IPS-18a (cell line): ENCODE results near the gene PGAM5.
"Not testable (repeated sequence)": the region's sequence is repeated elsewhere in the genome, so short reads cannot be mapped to it uniquely, and the experiment has no call there.

Source experiments
- H3K27ac ChIP-seq: one replicate; pipeline ENCODE4 v1.5.1; 2013; ENCODE audit warnings: low read length
- H3K27me3 ChIP-seq: one replicate; pipeline ENCODE4 v1.6.1; 2013; ENCODE audit warnings: mild to moderate bottlenecking, low read length; ENCODE audit not compliant: control insufficient read depth, insufficient read depth
- H3K36me3 ChIP-seq: one replicate; pipeline ENCODE4 v1.6.1; 2013; ENCODE audit warnings: low read depth, low read length; ENCODE audit not compliant: control insufficient read depth
- H3K4me1 ChIP-seq: one replicate; pipeline ENCODE4 v1.6.1; 2013; ENCODE audit warnings: low read depth, low read length; ENCODE audit not compliant: control insufficient read depth
- H3K4me3 ChIP-seq: one replicate; pipeline ENCODE4 v1.5.1; 2013; ENCODE audit warnings: low read length
- H3K9ac ChIP-seq: one replicate; pipeline ENCODE4 v1.6.1; 2013; ENCODE audit warnings: mild to moderate bottlenecking, low read length, moderate library complexity
- H3K9me3 ChIP-seq: one replicate; pipeline ENCODE4 v1.6.1; 2013; ENCODE audit warnings: low read depth, low read length; ENCODE audit not compliant: control insufficient read depth

The PGAM5 gene

GRCh38 chr12:132740313-132740646 lies 29.6 kb downstream of the PGAM5 start:
- Histone ChIP-seq H3K9ac (no peak overlapping the region), H3K27me3 (no peaks in the 10 kb centered on the region), H3K36me3 (peaks cover 87% of the 10 kb centered on the region), H3K9me3 (no peaks in the 10 kb centered on the region), H3K4me1 (no peaks in the 10 kb centered on the region), H3K4me3 (no peak overlapping the region), H3K27ac (no peak overlapping the region)

GRCh38 chr12:132740652-132741051 lies 30.0 kb downstream of the PGAM5 start:
- Histone ChIP-seq H3K4me1 (no peaks in the 10 kb centered on the region), H3K4me3 (no peak overlapping the region), H3K27ac (no peak overlapping the region), H3K36me3 (peaks cover 87% of the 10 kb centered on the region), H3K27me3 (no peaks in the 10 kb centered on the region), H3K9me3 (no peaks in the 10 kb centered on the region), H3K9ac (no peak overlapping the region)

GRCh38 chr12:132741620-132742019 lies 31.0 kb downstream of the PGAM5 start:
- no peak overlapping the region for H3K9ac ChIP-seq
- no peaks in the 10 kb centered on the region for H3K9me3 ChIP-seq
- no peaks in the 10 kb centered on the region for H3K27me3 ChIP-seq
- H3K4me3 ChIP-seq: no peak overlapping the region
- H3K27ac ChIP-seq: no peak overlapping the region
- no peaks in the 10 kb centered on the region for H3K4me1 ChIP-seq
- H3K36me3 ChIP-seq: peaks cover 87% of the 10 kb centered on the region

GRCh38 chr12:132743831-132744230 lies 33.2 kb downstream of the PGAM5 start:
- Histone ChIP-seq H3K4me3 (no peak overlapping the region), H3K36me3 (peaks cover 94% of the 10 kb centered on the region), H3K27me3 (no peaks in the 10 kb centered on the region), H3K27ac (no peak overlapping the region), H3K4me1 (no peaks in the 10 kb centered on the region), H3K9me3 (no peaks in the 10 kb centered on the region), H3K9ac (no peak overlapping the region)

- no peak overlapping the region for H3K4me3 ChIP-seq
- H3K4me1 ChIP-seq: no peaks in the 10 kb centered on the region
- H3K9ac ChIP-seq: no peak overlapping the region
- peaks cover 92% of the 10 kb centered on the region for H3K36me3 ChIP-seq
- no peaks in the 10 kb centered on the region for H3K9me3 ChIP-seq
- no peaks in the 10 kb centered on the region for H3K27me3 ChIP-seq
- H3K27ac ChIP-seq: no peak overlapping the region
Observed at GRCh38 chr12:132746613-132747012, 36.0 kb downstream of the PGAM5 start.

- peaks cover 89% of the 10 kb centered on the region for H3K36me3 ChIP-seq
- H3K27me3 ChIP-seq: no peaks in the 10 kb centered on the region
- H3K4me1 ChIP-seq: no peaks in the 10 kb centered on the region
- H3K9me3 ChIP-seq: no peaks in the 10 kb centered on the region
- no peak overlapping the region for H3K9ac ChIP-seq
- no peak overlapping the region for H3K27ac ChIP-seq
- no peak overlapping the region for H3K4me3 ChIP-seq
Observed at GRCh38 chr12:132747395-132747794, 36.8 kb downstream of the PGAM5 start.

- Histone ChIP-seq H3K27ac (no peak overlapping the region), H3K36me3 (peaks cover 89% of the 10 kb centered on the region), H3K4me3 (no peak overlapping the region), H3K9ac (no peak overlapping the region), H3K9me3 (no peaks in the 10 kb centered on the region), H3K4me1 (no peaks in the 10 kb centered on the region), H3K27me3 (no peaks in the 10 kb centered on the region)
Observed at GRCh38 chr12:132747896-132748295, 37.3 kb downstream of the PGAM5 start.

- no peaks in the 10 kb centered on the region for H3K4me1 ChIP-seq
- no peak overlapping the region for H3K27ac ChIP-seq
- H3K9me3 ChIP-seq: no peaks in the 10 kb centered on the region
- no peak overlapping the region for H3K9ac ChIP-seq
- peaks cover 88% of the 10 kb centered on the region for H3K36me3 ChIP-seq
- no peak overlapping the region for H3K4me3 ChIP-seq
- H3K27me3 ChIP-seq: no peaks in the 10 kb centered on the region
Observed at GRCh38 chr12:132748319-132748718, 37.7 kb downstream of the PGAM5 start.

GRCh38 chr12:132753670-132754069 lies 43.0 kb downstream of the PGAM5 start:
- H3K4me1 ChIP-seq, H3K27me3 ChIP-seq, H3K27ac ChIP-seq, H3K9me3 ChIP-seq, H3K4me3 ChIP-seq, H3K9ac ChIP-seq: not testable (repeated sequence)
- H3K36me3 ChIP-seq: peaks cover 53% of the 10 kb centered on the region

DNA sequence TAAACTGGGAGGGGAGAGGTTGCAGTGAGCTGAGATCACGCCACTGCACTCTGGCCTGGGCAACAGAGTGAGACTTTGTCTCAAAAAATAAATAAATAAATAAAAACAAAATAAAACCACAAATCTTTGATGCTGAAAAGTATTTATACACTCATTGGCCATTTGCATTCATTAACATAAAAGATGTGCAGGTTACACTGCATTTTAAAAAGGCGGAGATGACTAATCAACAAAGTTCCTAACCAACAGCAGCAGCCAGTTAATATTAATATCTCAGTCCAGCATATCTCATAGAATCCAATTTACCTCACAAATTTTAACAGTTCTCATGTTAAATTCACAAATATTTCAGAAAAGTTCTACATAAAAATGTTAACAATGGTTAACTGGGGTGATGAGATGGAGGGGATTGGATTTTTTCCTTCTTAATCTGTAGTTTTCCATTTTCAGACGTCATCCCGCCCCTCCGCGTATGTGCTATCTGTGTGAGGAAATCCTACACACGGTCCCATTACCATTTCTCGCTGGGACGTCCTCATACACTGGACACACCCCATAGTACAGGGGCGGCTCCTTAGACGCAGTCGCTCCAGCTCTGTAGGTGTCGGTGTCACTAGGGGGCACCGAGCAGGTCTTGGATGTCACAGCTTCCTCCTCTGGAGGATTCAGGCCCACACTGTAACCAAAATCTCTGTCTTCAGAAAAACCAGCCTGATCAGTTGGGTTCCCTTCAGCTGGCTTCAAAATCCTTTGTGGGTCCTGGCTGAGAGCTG lies 43.7 kb downstream of the PGAM5 start:
- Histone ChIP-seq H3K27me3 (no peaks in the 10 kb centered on the region), H3K36me3 (peaks cover 47% of the 10 kb centered on the region), H3K9me3 (no peaks in the 10 kb centered on the region), H3K4me3 (no peak overlapping the region), H3K9ac (no peak overlapping the region), H3K4me1 (no peaks in the 10 kb centered on the region), H3K27ac (no peak overlapping the region)

DNA sequence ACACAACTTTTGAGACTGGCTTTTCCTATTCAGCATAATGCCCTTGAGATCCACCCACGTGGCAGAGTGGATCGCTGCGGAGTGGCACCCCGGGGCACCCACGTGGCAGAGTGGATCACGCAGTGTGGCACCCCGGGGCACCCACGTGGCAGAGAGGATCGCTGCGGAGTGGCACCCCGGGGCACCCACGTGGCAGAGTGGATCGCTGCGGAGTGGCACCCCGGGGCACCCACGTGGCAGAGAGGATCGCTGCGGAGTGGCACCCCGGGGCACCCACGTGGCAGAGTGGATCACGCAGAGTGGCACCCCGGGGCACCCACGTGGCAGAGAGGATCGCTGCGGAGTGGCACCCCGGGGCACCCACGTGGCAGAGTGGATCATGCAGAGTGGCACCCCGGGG lies 48.2 kb downstream of the PGAM5 start:
- not testable (repeated sequence) for H3K27ac ChIP-seq, H3K27me3 ChIP-seq, H3K4me3 ChIP-seq, H3K9me3 ChIP-seq, H3K4me1 ChIP-seq, H3K9ac ChIP-seq
- H3K36me3 ChIP-seq: peaks cover 12% of the 10 kb centered on the region

DNA sequence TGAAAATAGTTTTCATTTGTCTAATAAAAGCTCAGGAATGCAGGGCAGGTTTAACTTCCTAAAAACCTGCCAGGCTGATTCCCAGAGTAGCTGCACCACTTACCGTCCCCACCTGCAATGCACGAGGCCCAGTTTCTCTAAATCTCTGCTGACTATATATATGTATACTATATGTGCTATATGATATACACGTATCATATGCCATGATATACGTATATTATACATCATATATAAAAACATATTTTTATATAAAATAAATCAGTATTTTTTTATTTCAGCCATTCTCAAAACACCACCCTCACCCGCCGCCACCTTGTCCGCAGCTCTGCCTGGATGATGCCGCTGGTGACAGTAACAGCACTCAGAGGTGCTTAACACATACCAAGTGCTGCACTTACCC lies 48.7 kb downstream of the PGAM5 start:
- no peak overlapping the region for H3K27ac ChIP-seq
- no peak overlapping the region for H3K9ac ChIP-seq
- H3K4me3 ChIP-seq: no peak overlapping the region
- H3K36me3 ChIP-seq: peaks cover 10% of the 10 kb centered on the region
- H3K9me3 ChIP-seq: no peaks in the 10 kb centered on the region
- H3K4me1 ChIP-seq: peaks cover 5% of the 10 kb centered on the region
- H3K27me3 ChIP-seq: no peaks in the 10 kb centered on the region
